ENCODE results near the gene ACTN4.
"Not testable (repeated sequence)": the region's sequence is repeated elsewhere in the genome, so short reads cannot be mapped to it uniquely, and the experiment has no call there.

ACTN4 gene

GRCh38 chr19:38742906-38743305, 95.5 kb downstream of the ACTN4 start:
- no peak for DNase-seq

- DNase-seq: no peak
These were observed 96.2 kb downstream of the ACTN4 start for GRCh38 chr19:38743394-38744297.

- no peak for DNase-seq
These were observed 96.8 kb downstream of the ACTN4 start, which contains the start of gene CAPN12 for GRCh38 chr19:38744298-38744681. Gene CAPN12 (minus strand): TSS chr19:38744474. CDS start chr19:38744165, 309 bp downstream.

- no peak for DNase-seq
These were observed 97.4 kb downstream of the ACTN4 start for GRCh38 chr19:38744874-38745273.

GRCh38 chr19:38745316-38745715, 97.9 kb downstream of the ACTN4 start:
- DNase-seq: no peak

GRCh38 chr19:38753783-38754182, 106.3 kb downstream of the ACTN4 start:
- not testable (repeated sequence) for DNase-seq

- DNase-seq: not testable (repeated sequence)
These were observed 106.7 kb downstream of the ACTN4 start for GRCh38 chr19:38754196-38754595.

GRCh38 chr19:38759590-38760003, 112.1 kb downstream of the ACTN4 start:
- DNase-seq: no peak

- DNase-seq: not testable (repeated sequence)
These were observed 113.5 kb downstream of the ACTN4 start for GRCh38 chr19:38760805-38761517.

GRCh38 chr19:38761884-38762389, 114.5 kb downstream of the ACTN4 start:
- not testable (repeated sequence) for DNase-seq

GRCh38 chr19:38763795-38764220, 116.4 kb downstream of the ACTN4 start:
- no peak for DNase-seq

GRCh38 chr19:38765214-38765613, 117.8 kb downstream of the ACTN4 start:
- no peak for DNase-seq

GRCh38 chr19:38766276-38767047, 119.0 kb downstream of the ACTN4 start:
- no peak for DNase-seq

- no peak for DNase-seq
These were observed 122.3 kb downstream of the ACTN4 start for GRCh38 chr19:38769635-38770211.

- DNase-seq: not testable (repeated sequence)
These were observed 122.9 kb downstream of the ACTN4 start for GRCh38 chr19:38770228-38770948.

- DNase-seq: not testable (repeated sequence)
These were observed 123.5 kb downstream of the ACTN4 start for GRCh38 chr19:38770949-38771275.

- DNase-seq: not testable (repeated sequence)
These were observed 124.1 kb downstream of the ACTN4 start for GRCh38 chr19:38771569-38771968.

- DNase-seq: no peak
These were observed 126.2 kb downstream of the ACTN4 start, which contains the start of gene LGALS7 for GRCh38 chr19:38773469-38774177. Gene LGALS7 (minus strand): TSS chr19:38773517. CDS start chr19:38773492, 25 bp downstream.

GRCh38 chr19:38774181-38774950, 126.9 kb downstream of the ACTN4 start:
- no peak for DNase-seq

GRCh38 chr19:38778733-38779132, 131.3 kb downstream of the ACTN4 start:
- DNase-seq: no peak
